NT2/D1 (cell line): Measurements from ENCODE around the gene NDUFB1.

Experiments
- DNase-seq: peaks from one replicate; pipeline ENCODE4 v3.0.0-alpha.2; 2011; ENCODE audit warnings: low read depth, low spot score
- H3K27me3 ChIP-seq: 2 replicates; pipeline ENCODE4 v1.6.0; 2011; ENCODE audit warnings: mild to moderate bottlenecking; ENCODE audit not compliant: insufficient read length, insufficient read depth
- H3K36me3 ChIP-seq: 2 replicates; pipeline ENCODE4 v1.6.1; 2011; ENCODE audit warnings: mild to moderate bottlenecking, low read length, mixed read lengths; ENCODE audit not compliant: insufficient read depth, insufficient read length
- H3K4me1 ChIP-seq: 2 replicates; pipeline ENCODE4 v1.5.1; 2011; ENCODE audit not compliant: insufficient read depth, insufficient read length
- H3K4me3 ChIP-seq: 2 replicates; pipeline ENCODE4 v1.5.1; 2011; ENCODE audit warnings: low read depth; ENCODE audit not compliant: insufficient read length
- H3K9ac ChIP-seq: 2 replicates; pipeline ENCODE4 v1.6.0; 2011; ENCODE audit warnings: low read depth; ENCODE audit not compliant: insufficient read length
- H3K9me3 ChIP-seq: 2 replicates; pipeline ENCODE4 v1.5.1; 2011; ENCODE audit warnings: mild to moderate bottlenecking, low read length; ENCODE audit not compliant: insufficient read depth
- SUZ12 ChIP-seq: IDR thresholded peaks from 2 replicates; pipeline ENCODE4 v1.6.1; 2011; ENCODE audit not compliant: insufficient read length, insufficient read depth; ENCODE audit errors: extremely low read depth
- YY1 ChIP-seq: IDR thresholded peaks from 2 replicates; pipeline ENCODE4 v1.6.1; 2011; ENCODE audit not compliant: insufficient read length, insufficient read depth
- ZNF274 ChIP-seq: IDR thresholded peaks from 2 replicates; pipeline ENCODE4 v1.6.1; 2011; ENCODE audit warnings: mild to moderate bottlenecking, low read depth, low read length

NDUFB1 gene

GRCh38 chr14:92121670-92122350 is at the start of gene NDUFB1, which contains the start of gene CPSF2:
NDUFB1 (minus strand) TSS chr14:92121706; CDS start chr14:92117637, 4,069 bp downstream.
CPSF2 (plus strand) TSS chr14:92121969; CDS start chr14:92130985, 9,016 bp downstream.
- peak within 1 kb of the TSS; percentile 98 for H3K9ac ChIP-seq
- no peaks in the 10 kb centered on the region for H3K9me3 ChIP-seq
- no peak for TF ChIP-seq SUZ12
- TF ChIP-seq YY1 = peak; percentile 89
- TF ChIP-seq ZNF274 = no peak
- H3K27me3 ChIP-seq = no peaks in the 10 kb centered on the region
- H3K36me3 ChIP-seq = peaks cover 73% of the 10 kb centered on the region
- peak within 1 kb of the TSS; percentile 93 for H3K4me3 ChIP-seq
- H3K4me1 ChIP-seq = peaks cover 3% of the 10 kb centered on the region
- peak; percentile 40 for DNase-seq

GRCh38 chr14:92164958-92165357 is 43.5 kb upstream of the NDUFB1 start:
- no peak for DNase-seq
- Histone ChIP-seq H3K9ac (no peak overlapping the region), H3K4me3 (no peak overlapping the region), H3K9me3 (peaks cover 20% of the 10 kb centered on the region), H3K27me3 (no peaks in the 10 kb centered on the region), H3K36me3 (peaks cover 55% of the 10 kb centered on the region), H3K4me1 (no peaks in the 10 kb centered on the region)
- no peak for TF ChIP-seq SUZ12
- no peak for TF ChIP-seq YY1
- TF ChIP-seq ZNF274 = no peak

- TF ChIP-seq ZNF274 (no peak), SUZ12 (no peak), YY1 (no peak)
- peaks cover 19% of the 10 kb centered on the region for H3K9me3 ChIP-seq
- H3K27me3 ChIP-seq = no peaks in the 10 kb centered on the region
- peaks cover 85% of the 10 kb centered on the region for H3K36me3 ChIP-seq
- no peak overlapping the region for H3K9ac ChIP-seq
- no peaks in the 10 kb centered on the region for H3K4me1 ChIP-seq
- H3K4me3 ChIP-seq = no peak overlapping the region
- DNase-seq = no peak
Observed at GRCh38 chr14:92161521-92161920, 40.0 kb upstream of the NDUFB1 start.

DNA sequence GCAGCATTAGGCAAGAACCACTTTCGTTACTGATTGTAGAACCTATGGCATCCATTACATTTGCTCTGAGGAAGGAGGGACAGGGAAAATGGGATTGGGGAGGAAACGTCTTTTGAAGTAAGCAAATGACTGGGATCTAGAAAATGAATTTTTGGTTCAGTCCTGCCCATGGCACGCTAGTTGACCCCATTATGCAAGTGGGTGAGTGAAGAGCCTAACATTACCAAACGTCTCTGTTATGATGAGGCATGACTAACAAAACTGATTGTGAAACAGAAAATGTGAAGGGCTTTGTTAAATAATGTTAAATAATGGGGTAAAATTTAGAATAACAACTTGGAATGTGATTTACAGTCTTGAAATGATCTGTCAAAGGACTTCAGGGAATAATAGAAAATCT is 39.1 kb upstream of the NDUFB1 start:
- H3K36me3 ChIP-seq = peaks cover 90% of the 10 kb centered on the region
- peaks cover 14% of the 10 kb centered on the region for H3K9me3 ChIP-seq
- H3K27me3 ChIP-seq = no peaks in the 10 kb centered on the region
- no peak overlapping the region for H3K9ac ChIP-seq
- no peaks in the 10 kb centered on the region for H3K4me1 ChIP-seq
- H3K4me3 ChIP-seq = no peak overlapping the region
- no peak for DNase-seq
- TF ChIP-seq YY1 = no peak
- no peak for TF ChIP-seq ZNF274
- no peak for TF ChIP-seq SUZ12

GRCh38 chr14:92154283-92154942 is 32.9 kb upstream of the NDUFB1 start:
- H3K9ac ChIP-seq = no peak overlapping the region
- no peak for DNase-seq

DNA sequence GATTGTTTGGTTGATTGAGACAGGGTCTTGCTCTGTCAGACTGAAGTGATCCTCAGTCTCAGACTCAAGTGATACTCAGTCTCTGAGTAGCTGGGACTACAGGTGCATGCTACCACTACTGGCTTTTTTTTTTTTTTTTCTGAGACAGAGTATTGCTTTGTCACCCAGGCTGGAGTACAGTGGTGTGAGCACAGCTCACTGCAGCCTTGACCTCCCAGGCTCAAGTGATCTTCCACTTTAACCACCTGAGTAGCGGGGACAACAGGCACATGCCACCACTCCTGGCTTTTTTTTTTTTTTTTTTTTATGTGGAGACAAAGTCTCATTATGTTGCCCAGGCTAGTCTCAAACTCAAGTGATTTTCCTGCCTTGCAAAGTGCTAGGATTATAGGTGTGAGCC is 32.1 kb upstream of the NDUFB1 start:
- Histone ChIP-seq H3K4me3 (no peak overlapping the region), H3K4me1 (no peaks in the 10 kb centered on the region), H3K9me3 (no peaks in the 10 kb centered on the region), H3K36me3 (peaks cover 68% of the 10 kb centered on the region), H3K27me3 (no peaks in the 10 kb centered on the region), H3K9ac (no peak overlapping the region)
- no peak for DNase-seq
- no peak for TF ChIP-seq ZNF274
- no peak for TF ChIP-seq SUZ12
- no peak for TF ChIP-seq YY1

More at GRCh38 chr14:92154283-92154942, 32.9 kb upstream of the NDUFB1 start:
- H3K9me3 ChIP-seq = no peaks in the 10 kb centered on the region
- peaks cover 67% of the 10 kb centered on the region for H3K36me3 ChIP-seq
- no peak for TF ChIP-seq YY1
- TF ChIP-seq SUZ12 = no peak
- TF ChIP-seq ZNF274 = no peak
- no peak overlapping the region for H3K4me3 ChIP-seq
- H3K27me3 ChIP-seq = no peaks in the 10 kb centered on the region
- H3K4me1 ChIP-seq = no peaks in the 10 kb centered on the region

DNA sequence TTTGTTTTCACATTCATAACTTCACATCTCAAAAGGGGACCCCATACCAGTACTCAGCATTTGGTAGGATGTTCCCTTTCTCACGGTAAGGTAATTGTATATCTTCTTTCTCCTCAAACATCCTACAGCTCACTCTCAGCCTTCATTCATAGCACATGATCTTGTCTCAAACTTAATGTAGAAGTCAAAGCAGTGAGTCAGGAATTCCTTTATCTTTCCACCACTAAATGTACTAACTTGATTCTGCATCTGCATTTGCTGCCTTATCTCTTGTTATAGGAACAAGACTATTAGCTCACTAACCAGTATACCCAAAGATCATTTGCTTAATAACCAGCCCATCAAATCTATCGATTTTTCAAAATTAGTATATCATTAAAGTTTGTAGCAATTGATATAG is 23.2 kb upstream of the NDUFB1 start:
- H3K27me3 ChIP-seq = no peaks in the 10 kb centered on the region
- H3K9ac ChIP-seq = no peak overlapping the region
- peaks cover 86% of the 10 kb centered on the region for H3K36me3 ChIP-seq
- no peaks in the 10 kb centered on the region for H3K9me3 ChIP-seq
- no peaks in the 10 kb centered on the region for H3K4me1 ChIP-seq
- no peak for DNase-seq
- TF ChIP-seq SUZ12 = no peak
- TF ChIP-seq ZNF274 = no peak
- no peak for TF ChIP-seq YY1
- H3K4me3 ChIP-seq = no peak overlapping the region
